Right ventricle myocardium superior (tissue), 1 donor: ENCODE data around the gene TSG101. TPM values are rescaled to one million over a fixed set of nuclear protein-coding genes. Genes with fewer than 3 reads are reported as not detected.
A peak's percentile ranks its signal among the peaks of the same experiment; 100 is the strongest.

Experiments
- ATAC-seq: fragments of 200-7000 bp; cut with Tn5 transposase; one replicate; pipeline ENCODE4 v1.9.1; 2020; ENCODE audit warnings: mild to moderate bottlenecking; ENCODE audit not compliant: poor library complexity
- DNase-seq: peaks from one replicate; pipeline ENCODE4 v3.0.0-alpha.2; 2020
- intact Hi-C: fragments of 100-400 bp; cut with DNase I; formaldehyde crosslinking; loops from one replicate; pipeline ENCODE4 v1.11.2; 2022
- long read RNA-seq: library from polyadenylated mRNA; unstranded; transcript quantifications from one replicate; pipeline ENCODE4 v2.0.0, GENCODE V29; 2021
- total RNA-seq: library from RNA; stranded (reverse); fragmentation: NEBNext Ultra II Directional; extraction: Animal tissue kit (Norgen Biotek cat#: 25700); gene quantifications from one replicate; pipeline ENCODE4 v1.2.1, GENCODE V29; 2021
- donor health status: DM: no; HTN: yes; CAD: no; lungs with severe emphysema.

TSG101 gene
- 56.2 TPM for total RNA-seq
- long read RNA-seq, transcript TSG101-201 (10 exons, 1,824 nt), result major isoform, 114 of 122 reads
- long read RNA-seq, partial matches to known transcripts, result 0 of 122 reads
- long read RNA-seq, other reads (novel, unspliced or antisense), result 8 of 122 reads

- ATAC-seq, result peak; percentile 99
- DNase-seq, result peak; percentile 97
- intact Hi-C loops, result no loop called here
These were observed at the start of gene TSG101 for GRCh38 chr11:18526521-18527296. Gene TSG101 (minus strand): TSS chr11:18526942. CDS start chr11:18526816, 126 bp downstream.

- no peak for ATAC-seq
- intact Hi-C loops, result no loop called here
These were observed 48.6 kb upstream of the TSG101 start for GRCh38 chr11:18575361-18575760.

GRCh38 chr11:18567081-18567480 is 40.3 kb upstream of the TSG101 start:
- DNase-seq, result no peak
- ATAC-seq, result no peak
- intact Hi-C loops, result no loop called here

More at GRCh38 chr11:18575361-18575760, 48.6 kb upstream of the TSG101 start:
- DNase-seq, result no peak

GRCh38 chr11:18566406-18566805 is 39.7 kb upstream of the TSG101 start:
- ATAC-seq (no peak), DNase-seq (no peak)
- intact Hi-C loops, result no loop called here

- intact Hi-C loops, result no loop called here
- no peak for DNase-seq
- ATAC-seq, result no peak
These were observed 37.4 kb upstream of the TSG101 start for GRCh38 chr11:18564149-18564548.

GRCh38 chr11:18563090-18563730 is 36.5 kb upstream of the TSG101 start:
- ATAC-seq (no peak), DNase-seq (no peak)
- intact Hi-C loops, result no loop called here

GRCh38 chr11:18548001-18548400 is 21.3 kb upstream of the TSG101 start:
- DNase-seq, result no peak
- ATAC-seq, result no peak
- intact Hi-C loops, result no loop called here

GRCh38 chr11:18540207-18541009 is 13.7 kb upstream of the TSG101 start:
- intact Hi-C loops, result no loop called here
- DNase-seq (no peak), ATAC-seq (peak; percentile 53)

GRCh38 chr11:18536209-18536608 is 9.5 kb upstream of the TSG101 start:
- no peak for ATAC-seq
- no peak for DNase-seq
- intact Hi-C loops, result loop anchor here (10.0 kb wide), 1 partner anchor 199 kb away; no protein-coding TSS in a partner anchor

GRCh38 chr11:18534245-18534644 is 7.5 kb upstream of the TSG101 start:
- ATAC-seq (no peak), DNase-seq (no peak)
- intact Hi-C loops, result loop anchor here (10.0 kb wide), 1 partner anchor 201 kb away; no protein-coding TSS in a partner anchor

GRCh38 chr11:18533365-18533764 is 6.6 kb upstream of the TSG101 start:
- DNase-seq (no peak), ATAC-seq (no peak)
- intact Hi-C loops, result loop anchor here (10.0 kb wide), 1 partner anchor 201 kb away; no protein-coding TSS in a partner anchor

- no peak for ATAC-seq
- no peak for DNase-seq
- intact Hi-C loops, result no loop called here
These were observed 770 bp upstream of the TSG101 start for GRCh38 chr11:18527512-18527911.

GRCh38 chr11:18526130-18526520 is 617 bp downstream of the TSG101 start:
- DNase-seq (no peak), ATAC-seq (no peak)
- intact Hi-C loops, result no loop called here

- ATAC-seq (no peak), DNase-seq (no peak)
- intact Hi-C loops, result no loop called here
These were observed 2.5 kb downstream of the TSG101 start for GRCh38 chr11:18524248-18524647.

- DNase-seq (no peak), ATAC-seq (no peak)
- intact Hi-C loops, result no loop called here
These were observed 3.7 kb downstream of the TSG101 start for GRCh38 chr11:18523084-18523483.

- intact Hi-C loops, result no loop called here
- ATAC-seq (no peak), DNase-seq (no peak)
These were observed 4.4 kb downstream of the TSG101 start for GRCh38 chr11:18522388-18522787.

GRCh38 chr11:18521122-18521521 is 5.6 kb downstream of the TSG101 start:
- ATAC-seq, result no peak
- DNase-seq, result no peak
- intact Hi-C loops, result no loop called here

GRCh38 chr11:18502352-18502751 is 24.4 kb downstream of the TSG101 start:
- DNase-seq (no peak), ATAC-seq (no peak)
- intact Hi-C loops, result no loop called here

GRCh38 chr11:18501629-18502028 is 25.1 kb downstream of the TSG101 start:
- ATAC-seq, result no peak
- intact Hi-C loops, result no loop called here
- no peak for DNase-seq
